Lung (tissue), 12 donors: ENCODE data around the gene PDC. TPM values are rescaled to one million over a fixed set of nuclear protein-coding genes. Genes with fewer than 3 reads are reported as not detected.
"Not testable (repeated sequence)": the region's sequence is repeated elsewhere in the genome, so short reads cannot be mapped to it uniquely, and the experiment has no call there.

Experiments
- ATAC-seq: fragments of 200-7000 bp; cut with Tn5 transposase; one replicate; pipeline ENCODE4 v1.9.1; 2020; ENCODE audit warnings: moderate number of reproducible peaks; ENCODE audit not compliant: insufficient read depth, low FRiP score
- DNase-seq, 3 donors: peaks; one replicate each; pipeline ENCODE4 v3.0.0-alpha.2; 2013 to 2017
- H3K27ac ChIP-seq, 2 donors: one replicate each; pipeline ENCODE4 v1.5.1; 2013; ENCODE audit warnings: mild to moderate bottlenecking in 2 of 2, moderate library complexity in 2 of 2, control low read depth in 1 of 2, inconsistent platforms in 1 of 2, low read depth in 1 of 2, low read length in 1 of 2
- H3K27me3 ChIP-seq, 3 donors: one replicate each; pipeline ENCODE4 v1.5.1; 2013; ENCODE audit warnings: low read length in 2 of 3; ENCODE audit not compliant: control insufficient read depth in 3 of 3, insufficient read depth in 3 of 3
- H3K36me3 ChIP-seq, 4 donors: one replicate each; pipeline ENCODE4 v1.5.1; 2013; ENCODE audit warnings: low read length in 4 of 4, mild to moderate bottlenecking in 1 of 4, moderate library complexity in 1 of 4; ENCODE audit not compliant: control insufficient read depth in 4 of 4, insufficient read depth in 4 of 4
- H3K4me1 ChIP-seq, 5 donors: one replicate each; pipeline ENCODE4 v1.5.1; 2013; ENCODE audit warnings: low read length in 5 of 5, mild to moderate bottlenecking in 2 of 5, moderate library complexity in 1 of 5; ENCODE audit not compliant: control insufficient read depth in 5 of 5, insufficient read depth in 5 of 5
- H3K4me3 ChIP-seq: one replicate; pipeline ENCODE4 v1.5.1; 2013; ENCODE audit warnings: mild to moderate bottlenecking, control low read depth, moderate library complexity
- H3K9ac ChIP-seq, 2 donors: one replicate each; pipeline ENCODE4 v1.5.1; 2013; ENCODE audit warnings: low read length in 2 of 2, control low read depth in 1 of 2; ENCODE audit not compliant: insufficient read depth in 1 of 2
- H3K9me3 ChIP-seq, 4 donors: one replicate each; pipeline ENCODE4 v1.5.1; 2013; ENCODE audit warnings: low read length in 3 of 4, mild to moderate bottlenecking in 1 of 4, moderate library complexity in 1 of 4; ENCODE audit not compliant: control insufficient read depth in 4 of 4, insufficient read depth in 3 of 4
- WGBS, 2 donors: extraction: QIAGEN DNeasy Blood & Tissue Kit; methylation state at CpG; one replicate each; pipeline ENCODE4 v1.1.7; 2013; 5-methylcytosine and 5-hydroxymethylcytosine counted together
- polyA plus RNA-seq, 2 donors: library from polyadenylated mRNA; stranded (reverse); fragments of 200-250 nt; gene quantifications; one replicate each; pipeline ENCODE4 v1.2.1, GENCODE V29; 2013
- total RNA-seq, 2 donors: library from RNA; depleted of rRNA in 1 of 2; stranded (reverse); fragments of >200 nt in 1 of 2; gene quantifications; one replicate each; pipeline ENCODE4 v1.2.1, GENCODE V29; 2014 to 2021
- TF ChIP-seq, protein P1 (sequence below): IDR thresholded peaks from 2 replicates; pipeline ENCODE4 v1.5.1; 2012; ENCODE audit warnings: mild to moderate bottlenecking; ENCODE audit errors: control extremely low read depth, extremely low read depth
- donor health status: control.
- donor health status: control.
- donor health status: Bipolar disorder and iron deficiency.
- donor health status: healthy.
- donor health status: DM: yes; HTN: yes; CAD: no.

The PDC gene
- total and polyA plus RNA-seq, 4 donors = not detected

DNA sequence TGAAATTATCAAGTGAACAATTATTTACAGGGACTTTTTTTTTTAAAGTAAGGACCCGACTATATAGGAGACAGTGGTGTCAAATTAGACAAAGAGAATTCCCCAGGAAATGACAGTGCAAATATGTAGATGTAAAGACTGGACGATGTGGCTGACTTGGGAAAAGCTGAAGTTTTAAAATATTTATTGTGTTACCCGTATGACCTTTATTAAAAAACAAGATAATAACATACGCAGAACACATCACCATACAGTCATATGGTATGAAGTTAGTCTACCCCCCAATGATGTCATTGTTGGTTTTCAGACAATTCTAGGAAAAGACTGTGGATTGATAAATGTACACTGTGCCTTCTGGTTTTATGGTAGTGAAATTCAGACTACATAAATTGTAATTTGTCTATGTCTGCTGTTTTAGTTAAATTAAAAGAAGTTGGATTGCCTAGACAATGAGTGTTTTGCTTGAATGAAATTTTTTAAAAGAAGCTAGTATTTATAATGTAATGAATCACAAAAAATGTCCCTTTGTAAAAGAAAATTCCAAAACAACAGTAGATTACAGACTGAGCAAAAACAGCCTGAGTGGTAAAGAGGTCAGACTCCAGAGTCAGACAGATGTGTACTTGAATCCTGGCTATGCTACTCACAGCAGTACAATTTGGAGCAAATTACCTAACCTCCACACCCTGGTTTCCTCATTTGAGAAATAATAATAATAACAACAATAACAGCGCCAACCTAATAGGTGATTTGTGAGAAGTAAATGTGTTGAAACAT lies 15.5 kb upstream of the PDC start:
- no peak for ATAC-seq
- TF ChIP-seq, protein P1, sequence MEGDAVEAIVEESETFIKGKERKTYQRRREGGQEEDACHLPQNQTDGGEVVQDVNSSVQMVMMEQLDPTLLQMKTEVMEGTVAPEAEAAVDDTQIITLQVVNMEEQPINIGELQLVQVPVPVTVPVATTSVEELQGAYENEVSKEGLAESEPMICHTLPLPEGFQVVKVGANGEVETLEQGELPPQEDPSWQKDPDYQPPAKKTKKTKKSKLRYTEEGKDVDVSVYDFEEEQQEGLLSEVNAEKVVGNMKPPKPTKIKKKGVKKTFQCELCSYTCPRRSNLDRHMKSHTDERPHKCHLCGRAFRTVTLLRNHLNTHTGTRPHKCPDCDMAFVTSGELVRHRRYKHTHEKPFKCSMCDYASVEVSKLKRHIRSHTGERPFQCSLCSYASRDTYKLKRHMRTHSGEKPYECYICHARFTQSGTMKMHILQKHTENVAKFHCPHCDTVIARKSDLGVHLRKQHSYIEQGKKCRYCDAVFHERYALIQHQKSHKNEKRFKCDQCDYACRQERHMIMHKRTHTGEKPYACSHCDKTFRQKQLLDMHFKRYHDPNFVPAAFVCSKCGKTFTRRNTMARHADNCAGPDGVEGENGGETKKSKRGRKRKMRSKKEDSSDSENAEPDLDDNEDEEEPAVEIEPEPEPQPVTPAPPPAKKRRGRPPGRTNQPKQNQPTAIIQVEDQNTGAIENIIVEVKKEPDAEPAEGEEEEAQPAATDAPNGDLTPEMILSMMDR = no peak
- H3K9ac ChIP-seq = no peak overlapping the region
- no peak overlapping the region for H3K27ac ChIP-seq
- whole genome bisulfite sequencing, 2 donors = 53 to 56% methylated on average over 5 of the region's 5 CpGs
- no peak overlapping the region for H3K4me3 ChIP-seq
- no peaks in the 10 kb centered on the region for H3K27me3 ChIP-seq
- no peaks in the 10 kb centered on the region for H3K36me3 ChIP-seq
- no peaks in the 10 kb centered on the region for H3K4me1 ChIP-seq
- no peak for DNase-seq
- no peaks in the 10 kb centered on the region for H3K9me3 ChIP-seq

DNA sequence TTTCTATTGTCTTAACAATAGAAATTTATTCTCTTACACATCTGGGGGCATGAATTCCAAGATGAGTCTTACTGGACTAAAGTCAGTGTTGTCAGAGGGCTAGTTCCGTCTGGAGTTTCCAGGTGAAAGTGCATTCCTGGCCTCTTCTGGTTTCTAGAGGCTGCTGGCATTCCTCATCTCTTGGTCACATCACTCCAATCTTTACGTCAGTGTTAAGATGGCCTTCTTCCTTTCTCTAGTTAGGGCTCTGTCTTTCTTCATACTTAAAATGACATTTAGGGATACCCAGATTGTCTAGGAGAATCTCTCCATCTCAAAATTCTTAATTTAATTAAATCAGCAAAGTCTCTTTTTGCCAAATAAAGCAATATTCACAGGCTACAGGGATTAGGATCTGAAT lies 13.3 kb upstream of the PDC start:
- Histone ChIP-seq H3K36me3 (no peaks in the 10 kb centered on the region), H3K27ac (no peak overlapping the region), H3K4me3 (no peak overlapping the region), H3K9me3 (no peaks in the 10 kb centered on the region), H3K27me3 (no peaks in the 10 kb centered on the region), H3K4me1 (no peaks in the 10 kb centered on the region), H3K9ac (no peak overlapping the region)
- TF ChIP-seq, protein P1 = no peak
- 71 to 75% methylated on average over 2 of the region's 2 CpGs for WGBS, 2 donors
- no peak for ATAC-seq
- DNase-seq = no peak

DNA sequence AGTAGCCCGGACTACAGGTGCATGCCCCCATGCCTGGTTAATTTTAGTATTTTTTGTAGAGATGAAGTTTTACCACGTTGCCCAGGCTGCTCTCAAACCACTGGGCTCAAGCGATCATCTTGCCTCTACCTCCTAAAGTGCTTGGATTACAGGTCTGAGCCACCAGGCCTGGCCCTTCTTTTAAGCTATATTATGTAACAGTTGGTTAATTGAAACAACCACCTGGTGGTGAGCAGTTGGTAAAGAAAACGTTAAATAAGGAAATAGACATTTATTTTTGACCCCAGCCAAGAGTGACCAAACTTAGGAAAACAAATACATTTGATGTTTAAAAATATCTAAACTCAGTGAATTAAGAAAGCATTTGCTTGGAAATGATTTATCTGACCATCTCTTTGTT lies 12.1 kb upstream of the PDC start:
- DNase-seq (no peak), ATAC-seq (no peak)
- Histone ChIP-seq H3K27ac (no peak overlapping the region), H3K4me3 (no peak overlapping the region), H3K9ac (no peak overlapping the region), H3K27me3 (no peaks in the 10 kb centered on the region), H3K36me3 (no peaks in the 10 kb centered on the region), H3K4me1 (no peaks in the 10 kb centered on the region), H3K9me3 (no peaks in the 10 kb centered on the region)
- 77 to 83% methylated on average over 4 of the region's 4 CpGs for WGBS, 2 donors
- TF ChIP-seq, protein P1 = no peak

DNA sequence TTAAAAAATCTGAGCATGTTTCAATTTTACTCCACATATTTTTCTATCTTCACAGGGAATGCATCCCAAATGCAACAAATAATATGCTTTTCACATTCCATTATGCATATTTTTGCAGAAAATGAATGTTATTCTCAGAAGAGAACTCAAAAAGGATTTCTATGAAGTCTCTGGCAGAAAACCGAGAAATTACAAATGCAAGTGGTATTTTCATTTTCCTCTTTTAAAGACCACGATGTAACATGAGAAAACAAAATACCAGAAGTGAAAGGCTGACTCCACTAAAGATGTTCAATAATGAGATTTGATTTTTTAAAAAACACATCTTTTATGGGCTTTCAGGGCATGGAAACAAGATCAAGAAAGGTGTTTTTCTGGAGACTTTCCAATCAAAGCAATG lies 5.0 kb upstream of the PDC start:
- TF ChIP-seq, protein P1 = no peak
- H3K27ac ChIP-seq = no peak overlapping the region
- WGBS, 2 donors = 71 to 86% methylated on average over 2 of the region's 2 CpGs
- no peaks in the 10 kb centered on the region for H3K27me3 ChIP-seq
- no peaks in the 10 kb centered on the region for H3K4me1 ChIP-seq
- no peaks in the 10 kb centered on the region for H3K36me3 ChIP-seq
- ATAC-seq (no peak), DNase-seq (no peak)
- H3K4me3 ChIP-seq = no peak overlapping the region
- no peak overlapping the region for H3K9ac ChIP-seq
- H3K9me3 ChIP-seq = no peaks in the 10 kb centered on the region

DNA sequence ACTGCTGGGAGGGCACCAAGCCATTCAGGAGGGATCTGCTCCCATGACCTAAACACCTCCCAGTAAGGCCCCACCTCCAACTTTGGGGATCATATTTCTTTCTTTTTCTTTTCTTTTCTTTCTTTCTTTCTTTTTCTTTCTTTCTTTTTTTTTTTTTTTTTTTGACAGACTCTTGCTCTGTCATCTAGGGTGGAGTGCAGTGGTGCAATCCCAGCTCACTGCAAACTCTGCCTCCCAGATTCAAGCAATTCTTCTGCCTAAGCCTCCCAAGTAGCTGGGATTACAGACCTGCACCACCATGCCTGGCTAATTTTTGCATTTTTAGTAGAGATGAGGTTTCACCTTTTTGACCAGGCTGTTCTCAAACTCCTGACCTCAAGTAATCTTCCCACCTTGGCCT lies 4.6 kb upstream of the PDC start:
- H3K9ac ChIP-seq, DNase-seq, H3K9me3 ChIP-seq, H3K27ac ChIP-seq, H3K36me3 ChIP-seq, H3K27me3 ChIP-seq, ATAC-seq, H3K4me1 ChIP-seq, H3K4me3 ChIP-seq: not testable (repeated sequence)
